NB4 (cell line): ENCODE measurements around the gene FLRT1.

ENCODE experiments used
- CTCF ChIP-seq: IDR thresholded peaks from one replicate; pipeline ENCODE4 v1.5.1; 2012; ENCODE audit warnings: low read depth, low read length
- POLR2A ChIP-seq: IDR thresholded peaks from 2 replicates; pipeline ENCODE4 v1.6.1; 2011; ENCODE audit warnings: mild to moderate bottlenecking; ENCODE audit not compliant: insufficient read length; ENCODE audit errors: extremely low read depth

DNA sequence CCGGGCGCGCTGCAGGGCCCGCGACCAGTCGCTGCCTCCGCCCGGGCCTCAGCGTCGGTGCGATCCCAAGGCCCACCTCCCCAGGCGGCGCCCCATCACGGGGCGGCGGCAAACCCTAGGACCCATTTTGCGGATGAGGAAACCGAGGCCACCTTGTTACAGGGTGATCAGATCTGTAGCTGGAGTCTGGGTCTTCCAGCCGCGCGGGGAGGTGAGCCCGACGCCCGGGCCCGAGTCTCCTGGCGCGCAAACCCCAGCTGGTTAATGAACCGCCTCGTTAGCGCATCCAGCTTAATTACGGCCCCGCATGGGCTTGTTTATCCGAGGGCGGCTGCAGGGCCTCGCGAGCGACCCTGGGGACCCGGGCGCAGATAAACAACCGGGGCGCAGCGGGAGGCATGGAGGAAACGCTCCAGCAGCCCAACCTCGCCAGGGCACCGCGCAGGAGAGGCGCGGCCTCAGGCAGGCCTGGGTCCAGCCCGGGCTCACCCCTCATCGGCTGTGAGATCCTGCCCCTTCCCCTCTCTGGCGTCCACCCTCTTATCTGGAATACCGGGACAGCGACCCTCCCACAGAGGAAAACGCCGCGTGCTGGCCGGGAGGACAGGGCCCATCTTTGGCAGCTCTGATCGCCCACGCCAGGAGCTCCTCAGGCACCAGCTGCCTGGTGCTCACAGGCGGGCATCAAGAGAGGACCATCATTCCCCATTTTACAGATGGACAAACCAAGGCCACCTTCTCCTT lies 34.8 kb upstream of the FLRT1 start:
- no peak for TF ChIP-seq CTCF
- TF ChIP-seq POLR2A, result no peak
